Activated naive CD4-positive, alpha-beta T cell treated with Interleukin-2 at 50 U/mL for 16 hours (primary cell): ENCODE results near the gene TBC1D10A.
A peak's percentile ranks its signal among the peaks of the same experiment; 100 is the strongest.

Experiments used
- DNase-seq: peaks from one replicate; pipeline ENCODE4 v3.0.0-alpha.2; 2020

TBC1D10A gene

DNA sequence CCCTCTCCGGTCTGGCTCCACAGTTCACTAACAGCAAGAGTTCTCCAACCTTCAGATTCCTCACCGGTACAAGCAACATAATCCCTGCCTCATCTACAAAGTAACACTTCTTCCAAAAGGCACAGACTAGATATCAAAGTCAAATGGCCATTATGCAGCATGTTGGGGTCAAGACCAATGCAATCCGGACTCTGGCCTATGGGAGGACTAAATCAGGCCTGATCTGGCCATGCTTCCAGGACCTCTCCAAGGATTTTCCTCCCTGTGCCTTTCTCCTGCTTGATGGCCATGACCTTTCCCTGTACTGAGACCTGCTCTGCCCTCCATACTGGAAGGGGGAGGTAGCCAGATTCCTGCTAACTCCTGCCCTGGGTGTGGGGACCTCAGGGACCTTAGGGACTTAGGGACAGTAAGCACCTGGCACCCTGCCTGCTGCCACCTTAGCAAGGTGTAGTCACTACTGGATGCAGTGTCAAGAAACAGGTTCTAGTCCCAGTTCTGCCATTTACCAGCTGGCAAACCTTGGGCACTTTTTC is 6.7 kb downstream of the TBC1D10A start:
- DNase-seq: no peak

DNA sequence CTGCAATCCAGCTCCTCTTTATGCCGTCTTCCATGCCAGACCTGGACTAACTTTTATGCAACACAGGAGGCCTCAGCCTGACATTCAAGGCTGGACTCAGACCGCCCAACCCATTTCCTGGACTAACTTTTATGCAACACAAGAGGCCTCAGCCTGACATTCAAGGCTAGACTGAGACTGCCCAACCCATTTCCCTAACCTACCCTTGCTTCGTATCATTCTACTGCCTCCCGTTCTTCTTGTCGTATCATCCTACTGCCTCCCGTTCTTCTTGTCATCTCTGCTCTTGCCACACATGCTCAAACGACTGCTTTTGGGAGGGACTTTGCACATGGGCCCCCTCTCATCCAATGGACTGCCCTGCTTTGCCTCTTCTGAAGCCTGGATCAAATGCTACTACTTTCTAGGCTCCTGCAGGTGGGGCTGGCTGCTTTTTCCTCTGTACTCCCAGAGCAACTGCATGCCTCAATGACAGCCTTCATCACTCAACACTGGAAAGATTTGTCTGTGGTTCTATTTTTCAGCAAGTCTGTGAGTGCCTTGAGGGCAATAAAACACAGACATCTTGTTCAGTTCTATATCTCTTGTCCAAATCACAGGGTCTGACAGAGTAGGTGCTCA is 7.8 kb downstream of the TBC1D10A start:
- DNase-seq: no peak

DNA sequence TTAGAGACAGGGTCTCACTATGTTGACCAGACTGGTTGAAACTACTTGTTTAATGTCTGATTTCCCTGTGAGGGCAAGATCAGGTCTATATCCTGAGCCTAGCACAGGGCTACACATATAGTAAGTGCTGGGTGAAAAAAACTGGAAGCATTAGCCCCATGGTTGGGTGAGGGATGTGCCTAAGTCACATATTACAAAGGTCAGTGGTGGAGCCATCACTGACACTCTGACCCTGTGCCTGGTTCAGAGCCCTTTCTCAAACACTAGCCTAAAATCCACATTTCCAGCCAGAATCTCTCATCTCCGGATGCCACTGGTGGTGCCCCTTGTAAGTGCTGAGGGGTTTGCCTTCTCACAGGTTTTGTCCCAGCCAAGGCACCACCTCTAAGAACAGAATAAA is 9.0 kb downstream of the TBC1D10A start:
- DNase-seq: no peak

DNA sequence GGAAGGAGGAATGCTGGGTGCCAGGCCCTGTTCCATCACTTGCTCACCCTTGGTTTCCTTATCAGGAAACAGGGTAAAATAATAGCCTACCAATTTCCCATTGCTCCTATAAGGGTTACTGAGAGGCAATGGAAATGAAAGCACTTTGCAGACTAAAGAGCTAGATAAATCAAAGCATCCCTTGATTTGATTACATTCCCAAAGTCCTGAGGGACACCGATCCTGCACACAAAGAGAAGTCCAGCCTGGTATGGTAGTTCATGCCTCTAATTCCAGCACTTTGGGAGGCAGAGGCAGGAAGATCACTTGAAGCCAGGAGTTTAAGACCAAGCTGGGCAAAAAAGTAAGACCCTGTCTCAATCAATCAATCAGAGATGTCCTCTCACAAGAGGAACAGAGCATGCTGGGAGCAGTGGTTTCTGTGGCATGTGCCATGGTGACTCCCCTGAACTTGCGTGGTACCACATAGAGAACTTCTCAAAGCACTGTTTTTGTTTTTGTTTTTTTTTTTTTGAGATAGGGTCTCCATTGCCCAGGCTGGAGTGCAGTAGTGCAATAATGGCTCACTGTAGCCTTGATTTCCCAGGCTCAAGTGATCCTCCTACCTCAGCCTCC is 10.7 kb downstream of the TBC1D10A start:
- no peak for DNase-seq

DNA sequence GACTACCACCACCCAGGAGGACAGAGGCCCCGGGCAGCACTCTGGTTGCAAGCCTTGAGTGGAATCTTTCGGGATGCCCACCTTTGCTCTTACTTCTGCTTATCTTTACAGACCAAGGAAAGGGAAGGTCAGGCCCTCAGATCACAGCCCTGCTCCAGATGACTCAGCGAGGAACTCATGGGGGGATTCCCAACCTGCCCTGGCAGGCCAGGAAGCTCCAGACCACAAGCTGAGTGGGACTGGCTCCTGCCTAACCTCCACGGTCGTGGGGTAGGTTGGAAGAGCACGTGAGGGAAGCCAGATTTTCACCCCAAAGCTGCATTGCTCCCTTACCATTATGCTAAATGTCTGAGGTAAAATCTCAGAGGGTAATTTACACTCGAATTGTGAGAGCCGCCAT is 11.8 kb downstream of the TBC1D10A start:
- peak; percentile 54 for DNase-seq

DNA sequence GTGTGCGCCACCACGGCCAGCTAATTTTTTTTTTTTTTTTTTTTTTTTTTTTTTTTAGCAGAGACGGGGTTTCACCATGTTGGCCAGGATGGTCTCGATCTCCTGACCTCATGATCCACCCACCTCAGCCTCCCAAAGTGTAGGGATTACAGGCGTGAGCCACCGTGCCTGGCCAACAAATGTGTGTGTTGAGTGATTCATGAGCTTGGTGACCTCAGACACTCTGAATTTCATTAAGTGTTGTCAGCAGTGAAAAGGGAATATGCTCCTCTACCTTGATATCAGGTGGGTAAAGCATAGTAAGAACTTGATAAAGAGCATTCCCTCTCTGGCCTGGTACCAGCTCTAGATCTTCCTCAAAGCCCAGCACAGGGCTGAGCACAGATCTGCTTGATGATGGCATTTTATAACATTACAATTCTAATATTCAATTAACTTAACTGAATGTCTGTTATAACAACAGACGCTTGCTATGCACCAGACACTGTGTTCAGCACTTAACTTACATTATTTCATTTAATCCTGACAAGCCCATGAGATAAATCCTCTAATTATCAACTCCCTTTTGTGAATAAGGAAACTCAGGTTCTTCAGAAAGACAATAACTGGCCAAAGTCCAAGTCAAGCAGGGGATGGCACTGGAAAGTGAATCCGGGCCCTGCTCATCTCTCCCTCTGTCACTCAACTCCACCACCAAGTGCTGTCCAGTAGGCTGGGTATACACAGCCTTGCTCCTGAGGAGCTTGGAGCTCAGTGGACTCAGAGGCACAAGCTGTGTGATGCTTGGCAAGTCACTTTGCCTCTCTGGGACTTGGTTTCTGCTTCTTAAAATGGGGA is 13.0 kb downstream of the TBC1D10A start:
- no peak for DNase-seq

DNA sequence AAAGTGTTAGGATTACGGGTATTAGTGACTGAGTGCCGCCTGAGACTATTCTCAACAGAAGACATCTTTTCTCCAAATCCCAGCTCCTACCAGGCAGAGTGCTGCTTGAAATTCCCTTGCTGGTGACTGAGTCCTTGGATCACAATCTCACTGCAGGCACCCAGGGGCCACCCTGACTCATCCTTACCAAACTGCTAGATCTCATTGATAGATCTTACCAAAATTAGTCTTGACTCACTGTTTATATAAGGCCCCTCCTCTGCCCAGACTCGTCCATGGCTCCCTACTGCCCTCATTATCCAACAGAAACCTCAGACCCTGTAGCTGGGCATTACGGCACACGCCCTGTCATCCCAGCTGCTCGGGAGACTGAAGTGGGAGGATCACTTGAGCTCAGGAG is 14.7 kb downstream of the TBC1D10A start:
- DNase-seq: no peak

DNA sequence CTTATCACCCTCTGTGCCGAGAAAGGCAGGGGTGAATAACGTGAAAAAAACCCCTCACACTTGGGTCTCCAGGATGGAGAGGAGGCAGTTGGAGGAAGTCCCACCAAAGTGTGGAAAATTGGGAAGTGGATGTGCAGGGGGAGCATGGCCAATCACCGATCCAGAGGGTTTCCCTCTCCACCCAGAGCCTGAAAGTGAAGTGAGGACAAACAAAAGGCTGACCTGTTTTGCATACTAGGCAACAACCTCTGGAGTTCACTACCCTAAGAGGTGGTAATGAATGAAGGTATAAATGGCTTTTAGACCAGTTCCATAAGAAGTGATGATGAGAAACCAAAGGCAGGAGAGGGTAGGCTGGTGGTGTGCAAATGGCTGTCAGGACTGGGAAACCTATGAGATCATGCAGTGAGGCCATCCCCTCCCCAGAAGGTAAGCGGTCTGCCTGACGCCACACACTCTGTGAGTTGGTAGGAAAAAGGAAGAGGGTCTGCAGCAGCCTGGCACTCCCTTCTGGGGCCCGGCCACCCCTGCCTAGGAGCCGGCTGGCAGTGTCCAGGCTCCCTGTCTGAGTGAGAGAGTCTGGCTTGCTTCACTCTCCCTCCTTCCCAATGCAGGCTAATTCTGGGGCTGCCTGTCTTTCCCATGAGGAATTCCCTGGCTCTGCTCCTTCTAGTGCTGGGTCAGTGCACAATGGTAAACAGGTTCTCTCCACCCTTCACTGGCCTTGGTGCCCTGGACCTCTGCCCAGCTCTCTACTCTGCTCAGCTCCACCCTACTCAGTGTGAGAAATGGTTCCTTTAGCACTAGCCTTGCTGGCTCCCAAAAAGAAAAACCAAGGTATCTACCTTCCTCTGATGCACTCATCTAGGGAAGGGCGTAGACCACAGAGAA is 15.6 kb downstream of the TBC1D10A start:
- no peak for DNase-seq

DNA sequence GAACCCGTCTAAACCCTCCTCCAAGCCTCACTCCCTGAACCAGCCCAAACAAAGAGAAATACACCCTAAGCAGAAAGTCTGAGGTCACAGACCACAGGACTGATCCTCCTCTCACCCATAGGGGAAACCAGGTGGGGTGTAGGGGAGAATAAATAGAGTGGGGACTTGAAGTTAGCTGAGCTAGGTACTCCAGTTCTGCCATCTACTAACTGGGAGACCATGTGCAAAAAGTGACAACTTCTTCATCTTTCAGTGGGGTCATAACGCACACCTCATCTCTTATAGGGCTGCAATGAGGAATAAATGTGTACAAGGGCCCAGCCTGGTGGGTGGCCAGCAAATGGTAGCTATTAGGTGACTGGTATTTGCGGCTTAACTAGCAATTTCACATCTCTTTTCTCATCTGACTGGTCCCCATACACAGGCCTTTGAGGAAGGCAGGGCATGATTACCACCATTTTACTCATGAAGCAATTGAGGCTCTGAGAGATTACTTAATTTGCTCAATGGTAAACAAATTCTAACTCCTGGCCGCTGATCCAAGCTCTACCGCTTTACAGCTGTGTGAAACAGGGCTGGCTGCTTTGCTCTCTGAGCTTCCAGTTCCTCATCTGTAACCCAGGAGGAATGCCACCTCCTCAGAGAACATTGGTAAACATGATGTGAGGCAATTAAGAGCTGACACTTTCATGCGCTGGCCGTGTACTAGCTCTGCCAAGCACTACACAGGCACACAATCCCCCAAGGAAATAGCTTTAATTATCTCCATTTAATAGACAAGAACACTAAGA is 16.6 kb downstream of the TBC1D10A start:
- DNase-seq: no peak

DNA sequence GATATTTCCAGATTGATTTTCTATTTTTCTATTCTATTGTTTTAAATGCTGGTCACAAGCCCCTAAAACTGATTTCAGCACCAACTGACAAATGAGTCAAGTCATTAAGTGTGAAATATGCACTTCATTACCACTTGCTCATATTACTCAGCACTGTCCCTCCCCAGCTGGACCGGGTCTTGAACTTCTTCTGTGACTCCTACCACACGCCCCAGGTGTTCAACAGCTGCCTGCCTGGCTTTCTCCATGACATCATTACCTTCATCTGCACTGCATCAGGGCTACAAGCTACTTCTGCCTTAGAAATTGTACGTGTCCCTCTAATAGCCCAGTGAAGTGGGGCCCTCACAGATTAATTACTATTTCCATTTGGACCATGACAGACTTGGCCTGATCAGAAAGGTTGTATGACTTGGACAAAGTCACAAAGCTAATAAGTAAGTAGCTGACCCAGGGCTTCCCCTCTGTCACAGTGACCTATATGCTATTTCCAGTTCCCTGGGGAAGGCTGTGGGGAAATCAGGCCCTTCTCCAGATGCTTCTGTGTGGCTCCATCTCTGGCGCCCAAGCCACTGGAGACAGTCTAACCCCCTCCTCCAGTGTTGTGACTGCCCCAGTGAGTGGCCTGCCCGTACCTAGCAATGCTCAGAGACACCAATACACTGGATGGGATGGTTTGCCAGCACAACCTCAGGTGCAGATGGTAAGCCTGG is 18.1 kb downstream of the TBC1D10A start:
- no peak for DNase-seq

DNA sequence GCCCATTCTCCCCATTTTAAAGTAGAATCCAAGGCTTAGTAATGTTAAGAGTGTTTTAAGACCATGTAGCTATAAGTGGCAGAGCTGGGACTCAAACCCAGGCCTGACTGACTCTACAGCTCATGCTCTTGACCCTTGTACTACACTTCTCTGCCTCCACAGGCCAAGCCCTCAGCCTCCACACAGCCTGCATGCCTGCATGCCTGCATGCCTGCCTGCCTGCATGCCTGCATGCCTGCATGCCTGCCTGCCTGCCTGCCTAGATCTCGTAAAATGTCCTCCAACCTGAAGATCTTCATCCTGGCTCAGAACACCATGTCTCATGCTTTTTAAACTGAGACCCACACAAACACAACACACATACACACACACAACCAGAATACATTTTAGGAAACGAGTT is 18.6 kb downstream of the TBC1D10A start:
- no peak for DNase-seq

DNA sequence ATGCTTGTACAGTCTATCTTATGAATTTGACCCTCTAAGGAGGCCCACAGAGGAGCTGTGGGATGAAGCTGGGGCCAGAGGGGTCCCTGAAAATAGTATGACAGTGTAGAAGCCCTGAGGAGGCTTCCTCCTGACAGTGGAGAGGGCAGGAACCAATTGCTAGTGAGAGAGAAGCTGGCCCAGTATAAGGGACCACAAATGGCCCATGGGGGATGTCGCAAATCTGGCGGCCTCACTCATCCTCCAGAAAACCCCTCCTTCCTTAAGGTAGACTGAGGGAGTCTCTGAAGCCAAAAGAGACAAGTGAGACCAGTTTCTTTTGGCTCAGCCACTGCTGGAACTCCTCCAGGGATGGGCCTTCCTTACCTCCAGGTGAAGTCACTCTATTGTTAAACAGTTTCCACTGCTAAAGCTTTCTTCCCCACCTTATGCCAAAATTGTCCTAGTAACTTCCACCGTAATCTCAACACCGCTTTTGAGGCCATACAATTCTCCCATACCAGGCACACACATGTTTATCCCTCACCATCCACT is 19.6 kb downstream of the TBC1D10A start:
- no peak for DNase-seq

DNA sequence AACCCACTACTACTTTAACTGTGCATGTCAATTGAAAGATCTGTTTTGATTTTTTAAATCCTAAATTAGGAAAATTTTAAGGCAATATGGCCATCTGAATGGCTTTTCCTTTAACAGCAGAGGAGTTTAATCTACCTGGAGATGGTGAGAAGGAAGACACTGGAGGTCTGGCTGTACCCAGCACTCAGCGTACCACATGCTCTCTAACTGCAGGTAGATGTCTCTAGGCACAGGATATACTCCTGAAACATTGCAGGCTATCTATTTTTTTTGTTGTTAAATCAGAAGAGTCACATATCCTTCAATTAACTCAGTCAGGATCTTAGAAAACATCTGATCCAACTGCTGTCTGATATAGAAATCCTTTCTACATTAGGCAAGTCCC is 20.1 kb downstream of the TBC1D10A start:
- DNase-seq: no peak

DNA sequence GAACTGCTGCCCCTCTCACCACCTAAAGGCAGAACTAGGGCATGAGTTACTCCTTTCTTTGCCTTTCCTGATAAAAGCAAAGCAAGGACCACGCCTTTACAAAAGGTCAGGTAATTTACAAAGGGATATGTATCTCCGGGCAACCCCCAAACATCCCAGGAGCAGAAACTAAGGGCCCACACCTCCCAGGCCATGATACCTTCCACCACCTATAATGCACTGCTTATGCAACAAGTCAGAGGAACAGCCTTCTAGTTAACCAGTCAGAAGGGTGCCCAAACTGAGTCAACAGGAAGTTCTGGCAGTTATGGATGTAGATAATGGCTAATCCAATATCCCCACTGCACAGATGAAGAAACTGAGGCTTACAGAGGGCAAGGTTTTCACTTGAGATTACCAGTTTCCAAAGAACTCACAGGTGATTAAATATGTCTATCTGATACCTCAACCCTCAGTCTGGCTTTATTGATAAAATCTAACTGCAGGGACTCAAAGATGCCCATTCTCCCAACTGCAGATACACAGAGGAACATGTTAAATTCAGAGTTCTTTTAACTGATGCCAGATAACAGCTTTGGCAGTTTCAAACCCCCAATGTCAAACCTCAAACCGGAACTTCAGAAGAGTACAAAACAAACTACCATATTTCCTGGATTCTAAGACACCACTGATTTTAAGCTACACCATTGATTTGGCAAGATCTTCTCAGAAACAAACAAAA is 20.7 kb downstream of the TBC1D10A start:
- no peak for DNase-seq

DNA sequence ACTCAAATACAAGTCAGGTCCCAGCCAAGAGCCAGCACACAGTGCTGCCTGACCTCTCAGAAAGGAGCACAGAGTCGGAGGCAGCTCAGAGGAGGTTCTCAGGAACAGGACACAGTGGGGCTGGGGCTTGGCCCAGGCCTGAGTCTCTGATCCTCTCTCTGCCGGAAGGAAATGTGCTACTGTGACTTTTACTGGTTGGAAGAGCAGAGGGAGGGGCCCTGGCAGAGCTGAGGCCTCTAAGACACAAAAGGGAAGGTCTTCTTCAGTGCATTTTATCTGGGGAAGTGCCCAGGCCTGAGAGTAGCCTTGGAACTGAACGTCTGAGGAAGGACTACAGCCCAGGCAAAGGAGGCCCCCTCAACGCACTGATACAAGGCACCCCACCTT is 21.2 kb downstream of the TBC1D10A start:
- DNase-seq: peak; percentile 44

DNA sequence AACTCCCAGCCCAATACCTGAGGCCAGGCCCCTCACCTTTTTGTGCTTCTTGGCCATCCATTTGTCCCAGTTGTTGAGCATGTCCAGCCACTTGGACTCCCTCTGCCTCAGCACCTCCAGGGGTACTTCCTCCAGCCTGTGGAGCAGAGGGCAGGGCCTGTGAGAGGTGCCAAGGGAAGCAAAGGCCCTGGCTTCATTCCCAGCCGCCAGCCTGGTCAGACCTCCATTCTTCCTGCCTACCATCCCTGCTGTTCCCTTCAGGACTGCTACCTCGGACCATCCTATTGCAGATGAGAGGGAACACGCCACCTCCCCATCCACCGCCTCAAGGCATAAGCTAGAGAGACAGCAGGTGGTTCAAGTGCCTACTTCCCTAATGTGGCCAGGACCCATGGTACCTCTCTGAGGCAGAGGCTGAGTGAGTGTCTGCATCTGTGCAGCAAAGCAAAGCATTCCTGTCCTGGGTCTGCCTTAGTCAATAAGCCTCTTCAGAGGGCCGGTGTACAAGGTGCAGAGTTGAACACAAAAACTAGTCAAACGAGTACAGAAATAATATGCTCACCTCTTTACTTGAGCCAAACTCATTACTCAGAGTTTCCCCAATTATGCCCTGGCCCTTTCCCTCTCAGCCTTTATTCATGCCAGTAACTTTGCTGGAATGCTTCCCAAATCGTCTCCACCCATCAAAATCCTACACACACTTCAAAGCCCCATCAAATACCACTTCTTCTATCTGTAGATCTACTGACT is 22.1 kb downstream of the TBC1D10A start:
- no peak for DNase-seq

DNA sequence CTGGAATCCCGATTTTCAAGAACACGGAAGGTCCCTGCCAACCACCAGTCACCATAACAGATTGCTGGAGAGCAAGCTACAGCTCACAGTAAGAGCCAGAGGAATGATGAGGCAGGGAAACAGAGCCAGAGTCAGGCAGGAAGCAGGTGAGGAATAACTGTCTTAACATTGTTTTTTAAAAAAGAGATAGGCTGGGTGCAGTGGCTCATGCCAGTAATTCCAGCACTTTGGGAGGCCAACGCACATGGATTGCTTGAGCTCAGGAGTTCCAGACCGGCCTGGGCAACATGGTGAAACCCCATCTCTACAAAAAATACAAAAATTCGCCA is 24.0 kb downstream of the TBC1D10A start:
- DNase-seq: no peak

DNA sequence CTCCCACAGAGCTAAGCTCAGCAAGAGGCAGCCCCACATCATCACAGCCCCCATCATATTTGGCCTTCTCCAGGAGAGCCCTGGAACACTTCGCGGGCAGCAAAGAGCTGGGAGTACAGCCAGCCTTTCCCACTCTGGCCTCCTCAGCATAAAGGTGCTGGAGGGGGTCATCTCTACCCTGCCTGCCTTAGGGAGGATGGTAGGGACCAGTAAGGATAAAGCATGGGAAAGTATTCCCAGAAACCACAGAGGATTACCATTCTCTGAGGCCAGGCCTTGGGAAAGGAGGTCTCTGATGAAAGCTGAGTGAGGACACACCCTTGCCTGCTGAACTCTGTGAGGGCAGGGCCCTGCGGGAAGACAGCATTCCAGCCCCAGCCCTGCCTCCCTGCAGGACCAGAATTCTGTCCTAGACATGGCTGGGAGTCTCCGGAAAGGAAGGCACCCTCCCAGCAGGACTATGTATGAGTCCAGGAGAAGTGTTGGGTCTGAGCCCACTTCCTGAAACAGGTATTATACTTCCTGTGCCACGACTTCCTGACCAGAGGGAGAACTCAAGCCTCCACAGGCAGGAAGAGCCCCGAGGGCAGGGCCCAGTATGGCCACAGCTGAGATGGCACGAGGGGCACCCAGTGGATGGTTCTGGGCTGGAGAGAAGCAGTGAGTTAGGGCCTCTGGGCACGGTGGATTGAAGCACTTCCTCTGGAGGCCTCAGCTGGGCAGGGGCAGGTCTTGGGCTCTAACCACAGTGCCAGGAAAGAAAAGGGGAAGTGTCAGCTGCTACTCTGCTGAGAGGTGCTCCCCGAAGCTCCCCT is 24.5 kb downstream of the TBC1D10A start:
- DNase-seq: no peak

DNA sequence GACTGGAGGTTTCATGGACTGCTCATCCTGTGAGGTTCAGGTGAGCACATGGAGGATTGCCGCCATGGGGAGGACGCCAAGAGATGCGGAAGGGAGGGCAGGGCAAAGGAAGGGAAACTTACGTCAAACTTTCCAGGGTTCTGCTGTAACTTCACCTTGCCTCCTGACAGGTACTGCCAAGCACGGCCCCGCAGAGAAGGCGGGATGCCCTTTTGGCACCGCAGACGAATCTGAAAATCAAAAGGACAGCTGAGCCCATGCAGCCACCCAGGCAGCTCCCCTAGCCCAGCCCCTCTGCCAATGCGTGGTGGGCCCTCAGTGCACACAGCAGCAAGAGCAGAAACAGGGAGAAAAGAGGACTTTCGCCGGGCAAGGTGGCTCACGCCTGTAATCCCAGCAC is 27.4 kb downstream of the TBC1D10A start:
- no peak for DNase-seq
